Loucy (cell line): ENCODE measurements around the gene DYRK2.

Experiments used
- H2AFZ ChIP-seq: fragments of 200-600 bp; sonication (generic); 2 replicates; pipeline ENCODE4 v1.6.0; 2016; ENCODE audit warnings: antibody characterized with exemption, mild to moderate bottlenecking, low read length, moderate library complexity
- H3F3A ChIP-seq: fragments of 200-600 bp; 2 replicates; pipeline ENCODE4 v1.6.0; 2016; ENCODE audit warnings: antibody characterized with exemption, low read depth, mild to moderate bottlenecking
- H3K27me3 ChIP-seq: fragments of 200-600 bp; sonication (generic); 2 replicates; pipeline ENCODE4 v1.6.1; 2014; ENCODE audit warnings: low read length, mild to moderate bottlenecking; ENCODE audit not compliant: insufficient read depth, poor library complexity, severe bottlenecking
- H3K36me3 ChIP-seq: fragments of 200-600 bp; sonication (generic); 2 replicates; pipeline ENCODE4 v1.6.1; 2016; ENCODE audit warnings: low read length; ENCODE audit not compliant: insufficient read depth
- H3K4me1 ChIP-seq: fragments of 200-600 bp; sonication (generic); 2 replicates; pipeline ENCODE4 v1.5.1; 2014; ENCODE audit warnings: low read length, mild to moderate bottlenecking; ENCODE audit not compliant: insufficient read depth, poor library complexity, severe bottlenecking
- H3K4me2 ChIP-seq: fragments of 200-600 bp; sonication (generic); 2 replicates; pipeline ENCODE4 v1.6.0; 2014; ENCODE audit warnings: antibody characterized with exemption, low read length, low read depth, mild to moderate bottlenecking; ENCODE audit not compliant: poor library complexity, severe bottlenecking
- H3K4me3 ChIP-seq: fragments of 200-600 bp; sonication (generic); 2 replicates; pipeline ENCODE4 v1.5.1; 2014; ENCODE audit warnings: low read length, mild to moderate bottlenecking, mixed read lengths; ENCODE audit not compliant: poor library complexity, severe bottlenecking
- H3K79me2 ChIP-seq: fragments of 200-600 bp; sonication (generic); 2 replicates; pipeline ENCODE4 v1.6.1; 2014; ENCODE audit warnings: low read length; ENCODE audit not compliant: insufficient read depth
- H3K9ac ChIP-seq: fragments of 200-600 bp; sonication (generic); 2 replicates; pipeline ENCODE4 v1.6.0; 2014; ENCODE audit warnings: mild to moderate bottlenecking, low read depth, low read length, moderate library complexity; ENCODE audit not compliant: poor library complexity, severe bottlenecking
- H3K9me2 ChIP-seq: fragments of 200-600 bp; sonication (generic); replicated peaks from 2 replicates; pipeline ENCODE4 v1.6.1; 2016; ENCODE audit warnings: low read depth, low read length, mixed read lengths
- H3K9me3 ChIP-seq: fragments of 200-600 bp; sonication (generic); 2 replicates; pipeline ENCODE4 v1.6.1; 2014; ENCODE audit warnings: mild to moderate bottlenecking, antibody characterized with exemption, low read length, low read depth; ENCODE audit not compliant: insufficient read depth
- H4K20me1 ChIP-seq: fragments of 200-600 bp; sonication (generic); 2 replicates; pipeline ENCODE4 v1.6.0; 2014; ENCODE audit warnings: antibody characterized with exemption, low read length, mild to moderate bottlenecking; ENCODE audit not compliant: insufficient read depth, poor library complexity, severe bottlenecking
- CTCF ChIP-seq: fragments of 200-600 bp; sonication (generic); conservative IDR thresholded peaks from 2 replicates; pipeline ENCODE4 v1.5.1; 2014; ENCODE audit warnings: mild to moderate bottlenecking, antibody characterized with exemption, low read length
- EZH2phosphoT487 ChIP-seq: fragments of 200-600 bp; IDR thresholded peaks from 2 replicates; pipeline ENCODE4 v1.6.1; 2018; ENCODE audit warnings: antibody characterized with exemption, mild to moderate bottlenecking, moderate library complexity, borderline replicate concordance

The DYRK2 gene

GRCh38 chr12:67669217-67669933 is 20.8 kb downstream of the DYRK2 start:
- Histone ChIP-seq H3K79me2 (no peaks in the 10 kb centered on the region), H3K27me3 (no peaks in the 10 kb centered on the region), H3K4me1 (peaks cover 20% of the 10 kb centered on the region), H3K4me2 (peak overlapping the region; percentile 28), H3F3A (no peaks in the 10 kb centered on the region), H3K36me3 (no peaks in the 10 kb centered on the region), H3K9ac (no peak overlapping the region), H3K9me3 (peaks cover 5% of the 10 kb centered on the region; the same call in 1 of the 2 replicates), H2AFZ (no peak overlapping the region; the same call in 1 of the 2 replicates), H4K20me1 (no peaks in the 10 kb centered on the region), H3K4me3 (no peak overlapping the region), H3K9me2 (no peaks in the 10 kb centered on the region)
- TF ChIP-seq EZH2phosphoT487 (no peak), CTCF (no peak)

GRCh38 chr12:67669934-67670631 is 21.5 kb downstream of the DYRK2 start:
- no peaks in the 10 kb centered on the region for H3K9me2 ChIP-seq
- TF ChIP-seq EZH2phosphoT487 = no peak
- TF ChIP-seq CTCF = no peak
- no peaks in the 10 kb centered on the region for H3F3A ChIP-seq
- H3K79me2 ChIP-seq = no peaks in the 10 kb centered on the region
- peaks cover 10% of the 10 kb centered on the region; the same call in 1 of the 2 replicates for H3K9me3 ChIP-seq
- no peak overlapping the region for H3K9ac ChIP-seq
- H3K4me3 ChIP-seq = no peak overlapping the region
- no peaks in the 10 kb centered on the region for H4K20me1 ChIP-seq
- H3K4me2 ChIP-seq = peak overlapping the region; percentile 28
- no peaks in the 10 kb centered on the region for H3K27me3 ChIP-seq
- H3K36me3 ChIP-seq = no peaks in the 10 kb centered on the region
- peaks cover 20% of the 10 kb centered on the region for H3K4me1 ChIP-seq
- H2AFZ ChIP-seq = no peak overlapping the region

- Histone ChIP-seq H2AFZ (no peak overlapping the region), H3K9ac (no peak overlapping the region), H3K4me1 (peaks cover 14% of the 10 kb centered on the region), H3K9me2 (no peaks in the 10 kb centered on the region), H3K4me2 (no peak overlapping the region), H3F3A (no peaks in the 10 kb centered on the region), H4K20me1 (no peaks in the 10 kb centered on the region), H3K79me2 (no peaks in the 10 kb centered on the region), H3K27me3 (no peaks in the 10 kb centered on the region), H3K36me3 (no peaks in the 10 kb centered on the region), H3K4me3 (no peak overlapping the region), H3K9me3 (peaks cover 10% of the 10 kb centered on the region; the same call in 1 of the 2 replicates)
- TF ChIP-seq CTCF (no peak), EZH2phosphoT487 (no peak)
Observed at GRCh38 chr12:67671419-67671818, 22.9 kb downstream of the DYRK2 start.
